CD4-positive, alpha-beta T cell treated with Interleukin-4 for 4 hours (primary cell): ENCODE measurements around the gene CASP9.

Source experiments
- DNase-seq: peaks from one replicate; pipeline ENCODE4 v3.0.0-alpha.2; 2020

CASP9 gene

GRCh38 chr1:15444468-15445389, 79.3 kb downstream of the CASP9 start:
- DNase-seq, result no peak

- DNase-seq, result no peak
Observed at GRCh38 chr1:15443281-15443680, 80.7 kb downstream of the CASP9 start.

- no peak for DNase-seq
Observed at GRCh38 chr1:15442759-15443158, 81.3 kb downstream of the CASP9 start.

- DNase-seq, result no peak
Observed at GRCh38 chr1:15442119-15442518, 81.9 kb downstream of the CASP9 start.
